KBM-7 (cell line): Measurements from ENCODE around the gene PITX3.
"Not testable (repeated sequence)": the region's sequence is repeated elsewhere in the genome, so short reads cannot be mapped to it uniquely, and the experiment has no call there.

Experiments
- DNase-seq: peaks from one replicate; pipeline ENCODE4 v3.0.0-alpha.2; 2015
- in situ Hi-C: fragments of 300-500 bp; cut with MboI; formaldehyde crosslinking; loops from 2 replicates; pipeline ENCODE4 v1.14.3; 2020; ENCODE audit warnings: low sequenced_read_pairs, low pct_unique_long_range_greater_than_20kb, mixed read lengths

Gene PITX3

GRCh38 chr10:102262744-102263370 lies 21.5 kb upstream of the PITX3 start:
- in situ Hi-C loops = no loop called here
- DNase-seq = no peak

- no peak for DNase-seq
- in situ Hi-C loops = no loop called here
These were observed 20.5 kb upstream of the PITX3 start for GRCh38 chr10:102261842-102262241.

- in situ Hi-C loops = no loop called here
These were observed 19.9 kb upstream of the PITX3 start for GRCh38 chr10:102261196-102261595.

DNA sequence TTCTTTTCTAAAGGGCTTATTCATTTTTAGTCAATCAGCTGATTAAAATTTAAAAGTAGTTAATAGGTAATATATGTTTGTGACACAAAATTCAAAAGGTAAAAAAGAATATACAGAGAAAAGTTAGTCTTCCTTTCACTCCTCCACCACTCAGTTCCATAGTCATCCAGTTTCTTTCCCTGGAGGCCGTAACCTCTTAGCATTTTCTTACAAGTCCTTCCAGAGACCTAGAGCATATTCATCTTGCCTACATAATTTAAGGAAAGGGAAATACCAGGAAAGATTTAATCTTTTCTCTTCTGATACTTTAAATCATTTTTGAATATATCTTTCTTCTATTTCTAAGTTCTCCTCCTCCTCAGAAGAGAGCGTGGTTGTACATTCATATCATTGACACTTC lies 14.1 kb upstream of the PITX3 start:
- in situ Hi-C loops = no loop called here
- DNase-seq = no peak

More at GRCh38 chr10:102261196-102261595, 19.9 kb upstream of the PITX3 start:
- no peak for DNase-seq

GRCh38 chr10:102254426-102254825 lies 13.1 kb upstream of the PITX3 start:
- in situ Hi-C loops = no loop called here
- no peak for DNase-seq

- in situ Hi-C loops, DNase-seq: not testable (repeated sequence)
These were observed 11.2 kb upstream of the PITX3 start for GRCh38 chr10:102252508-102252907.

GRCh38 chr10:102247734-102248133 lies 6.4 kb upstream of the PITX3 start:
- in situ Hi-C loops = loop anchor here (25.0 kb wide), 1 partner anchor 240 kb away; no protein-coding TSS in a partner anchor
- peak; percentile 28 for DNase-seq

DNA sequence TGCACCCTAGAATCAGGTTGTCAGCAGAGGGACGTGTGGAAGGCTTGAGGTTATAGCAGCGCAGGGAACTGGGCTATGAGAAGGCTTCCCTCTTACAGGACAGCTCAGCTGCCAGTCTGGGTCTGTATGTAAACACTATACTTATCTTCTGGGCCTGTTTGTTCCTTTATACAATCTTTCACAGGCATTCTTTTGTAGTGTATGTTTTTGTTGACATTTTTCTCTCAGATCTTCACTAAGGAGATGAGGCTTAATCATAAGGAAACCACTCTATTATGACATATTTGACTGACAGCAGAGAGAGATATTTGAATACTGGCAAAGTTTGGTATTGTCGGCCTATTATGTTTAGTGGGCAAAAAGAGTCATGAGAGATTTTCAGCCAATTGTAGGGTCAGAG lies 4.9 kb upstream of the PITX3 start:
- no peak for DNase-seq
- in situ Hi-C loops = loop anchor here (25.0 kb wide), 1 partner anchor 241 kb away; no protein-coding TSS in a partner anchor

GRCh38 chr10:102245932-102246251 lies 4.6 kb upstream of the PITX3 start:
- no peak for DNase-seq
- in situ Hi-C loops = loop anchor here (25.0 kb wide), 1 partner anchor 241 kb away; no protein-coding TSS in a partner anchor

DNA sequence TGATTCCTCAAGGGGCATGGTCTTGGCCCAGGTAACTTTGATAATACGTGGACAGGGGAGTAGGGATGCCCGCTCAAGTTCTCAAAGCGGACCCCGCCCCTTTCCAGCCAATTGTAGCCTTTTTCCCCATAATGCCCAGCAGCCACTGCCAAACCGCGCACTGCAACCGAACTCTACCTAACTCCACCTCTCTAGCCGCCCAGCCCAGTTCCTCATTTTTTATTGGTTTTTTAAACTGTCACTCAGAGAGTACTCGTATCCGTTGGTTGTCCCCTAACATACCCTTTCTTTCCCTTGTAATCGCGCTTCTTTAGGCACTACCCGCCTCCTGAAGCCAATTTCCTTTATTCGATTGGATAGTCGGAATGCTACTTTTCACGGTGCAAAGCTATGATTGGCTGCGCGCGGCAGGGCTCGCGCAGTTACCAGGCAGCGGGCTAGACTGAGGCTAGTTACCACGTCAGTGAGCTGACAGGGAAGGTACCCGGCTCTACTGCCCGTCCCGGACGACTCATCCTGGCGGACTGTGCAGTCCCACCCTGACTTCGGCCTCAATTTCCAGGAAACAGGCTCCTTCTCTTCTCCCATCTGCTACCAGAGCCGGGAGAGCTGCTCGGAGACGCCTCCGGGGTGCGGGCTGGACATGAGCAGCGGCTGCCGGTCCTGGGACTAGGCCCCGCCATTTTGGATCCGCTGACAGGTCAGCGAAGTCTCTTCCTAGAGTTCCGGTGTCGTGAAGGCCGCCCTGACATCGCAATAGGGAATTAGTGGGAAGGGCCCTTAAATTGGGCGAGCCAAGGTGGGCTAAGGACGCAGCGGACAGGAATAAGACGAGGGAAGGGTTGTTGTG lies 4.0 kb upstream of the PITX3 start, which contains the start of gene GBF1:
TSS of gene GBF1 (plus strand) at position 451 of the 850 bp plus-strand sequence. CDS start 13,407 bp downstream, outside the sequence.
- in situ Hi-C loops = loop anchor here (25.0 kb wide), 1 partner anchor 242 kb away; no protein-coding TSS in a partner anchor
- peak; percentile 100 for DNase-seq

DNA sequence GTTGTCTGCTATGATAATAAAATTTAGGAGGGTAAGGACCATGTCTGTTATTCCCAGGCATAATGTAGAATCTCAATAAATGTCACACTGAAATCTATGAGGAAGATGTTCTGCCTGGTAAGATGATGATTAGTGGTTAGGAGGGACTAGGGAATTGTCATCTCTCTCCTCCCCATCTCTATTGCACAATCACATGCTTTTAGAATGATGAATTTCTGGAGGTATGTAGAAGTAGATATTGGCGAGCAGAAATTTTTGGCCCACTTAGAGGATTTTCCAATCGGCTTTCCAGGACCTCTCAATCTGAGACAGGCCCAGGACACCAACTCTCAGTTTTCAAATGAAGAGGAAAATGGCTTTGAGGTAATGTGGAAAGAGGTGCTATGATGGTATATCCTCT lies 2.0 kb upstream of the PITX3 start:
- DNase-seq = no peak
- in situ Hi-C loops = loop anchor here (25.0 kb wide), 1 partner anchor 244 kb away; no protein-coding TSS in a partner anchor

GRCh38 chr10:102242118-102242485 lies 790 bp upstream of the PITX3 start:
- no peak for DNase-seq
- in situ Hi-C loops = loop anchor here (25.0 kb wide), 1 partner anchor 245 kb away; no protein-coding TSS in a partner anchor

- in situ Hi-C loops = loop anchor here (25.0 kb wide), 1 partner anchor 246 kb away; no protein-coding TSS in a partner anchor
- no peak for DNase-seq
These were observed 274 bp downstream of the PITX3 start for GRCh38 chr10:102241032-102241443.

- no peak for DNase-seq
- in situ Hi-C loops = loop anchor here (25.0 kb wide), 1 partner anchor 247 kb away; no protein-coding TSS in a partner anchor
These were observed 763 bp downstream of the PITX3 start for GRCh38 chr10:102240467-102241031.

- no peak for DNase-seq
- in situ Hi-C loops = loop anchor here (10.0 to 25.0 kb wide), 2 partner anchors 117 to 250 kb away; no protein-coding TSS in a partner anchor
These were observed 3.5 kb downstream of the PITX3 start for GRCh38 chr10:102237711-102238252.

DNA sequence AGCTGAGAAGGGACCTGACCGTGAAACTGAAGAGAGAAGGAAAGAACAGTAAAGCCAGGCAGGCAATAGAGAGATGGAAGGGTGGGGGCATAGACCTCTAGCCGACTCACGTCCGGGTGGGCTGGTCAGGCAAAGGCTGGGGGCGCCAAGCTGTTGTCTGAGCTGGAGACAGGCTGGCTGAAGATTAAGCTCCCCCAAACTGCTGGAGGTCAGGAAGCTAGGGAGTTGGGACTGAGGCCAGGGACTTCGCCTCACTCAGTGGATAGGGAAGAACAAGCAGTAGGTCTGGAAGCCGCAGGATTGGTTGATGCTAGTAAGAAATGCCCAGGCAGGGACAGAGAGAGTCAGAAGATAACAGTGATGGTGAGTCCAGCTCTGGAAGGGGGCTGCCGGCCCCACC lies 5.3 kb downstream of the PITX3 start:
- DNase-seq = no peak
- in situ Hi-C loops = loop anchor here (10.0 to 25.0 kb wide), 2 partner anchors 119 to 251 kb away; no protein-coding TSS in a partner anchor

- in situ Hi-C loops = loop anchor here (10.0 to 25.0 kb wide), 2 partner anchors 119 to 252 kb away; no protein-coding TSS in a partner anchor
- no peak for DNase-seq
These were observed 5.8 kb downstream of the PITX3 start for GRCh38 chr10:102235598-102235920.

DNA sequence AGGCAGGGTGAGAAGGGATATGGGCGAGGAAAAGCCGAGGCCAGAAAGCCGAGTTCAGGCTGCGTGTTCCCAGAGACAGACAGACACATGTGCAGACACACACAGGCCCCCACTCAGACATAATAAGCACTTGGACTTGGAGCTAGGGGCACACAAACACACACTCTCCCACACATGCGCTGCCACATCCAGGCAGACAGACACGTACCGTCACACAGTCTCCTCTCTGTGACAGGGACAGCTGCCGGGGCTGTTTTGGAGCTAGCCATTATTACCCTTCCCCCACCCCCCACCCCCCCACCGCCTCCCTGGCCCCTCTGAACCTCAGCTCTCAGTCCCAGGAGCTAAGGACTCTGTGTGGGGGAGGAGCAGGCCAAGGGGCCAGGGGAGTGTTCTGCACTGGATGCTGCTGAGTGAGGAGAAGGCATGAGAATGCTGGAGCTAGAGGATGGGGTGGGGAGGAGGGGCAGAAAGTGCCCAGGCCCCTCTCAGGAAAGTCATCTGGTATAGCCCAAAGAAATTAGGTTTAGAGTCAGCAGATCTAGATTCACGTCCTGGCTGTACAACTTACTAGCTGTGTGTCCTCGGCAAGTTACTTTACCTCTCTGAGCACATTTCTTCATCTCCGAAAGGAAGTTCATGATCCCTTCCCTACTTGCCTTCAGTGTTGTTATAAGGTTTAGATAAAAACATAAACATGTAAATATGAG lies 6.3 kb downstream of the PITX3 start:
- DNase-seq = no peak
- in situ Hi-C loops = loop anchor here (10.0 to 25.0 kb wide), 2 partner anchors 120 to 252 kb away; no protein-coding TSS in a partner anchor

- in situ Hi-C loops = loop anchor here (10.0 to 25.0 kb wide), 2 partner anchors 121 to 253 kb away; no protein-coding TSS in a partner anchor
- DNase-seq = no peak
These were observed 7.3 kb downstream of the PITX3 start for GRCh38 chr10:102233997-102234396.
